Activated T-cell treated with anti-CD3 and anti-CD28 coated beads, Interleukin-2, amount 50 U/mL, for 4 hours (primary cell): ENCODE results near the gene ASIC2. TPM values are rescaled to one million over a fixed set of nuclear protein-coding genes. Genes with fewer than 3 reads are reported as not detected.
"Not testable (repeated sequence)": the region's sequence is repeated elsewhere in the genome, so short reads cannot be mapped to it uniquely, and the experiment has no call there.

Source experiments
- ATAC-seq, 2 donors: fragments of 200-7000 bp; cut with Tn5 transposase; one replicate each; pipeline ENCODE4 v1.10.0; 2021
- DNase-seq: peaks from one replicate; pipeline ENCODE4 v3.0.0-alpha.2; 2020
- H3K27me3 Mint-ChIP-seq: one replicate; pipeline ENCODE4 v1.8.0; 2021; ENCODE audit warnings: low read depth, mixed read lengths
- H3K36me3 Mint-ChIP-seq: one replicate; pipeline ENCODE4 v1.8.0; 2022; ENCODE audit warnings: mixed read lengths; ENCODE audit not compliant: insufficient read depth
- H3K4me1 Mint-ChIP-seq: one replicate; pipeline ENCODE4 v1.8.0; 2021; ENCODE audit warnings: low read depth, mixed read lengths
- H3K4me3 Mint-ChIP-seq: one replicate; pipeline ENCODE4 v1.8.0; 2021; ENCODE audit warnings: mild to moderate bottlenecking, moderate library complexity, mixed read lengths
- H3K9me3 Mint-ChIP-seq: one replicate; pipeline ENCODE4 v1.8.0; 2021; ENCODE audit warnings: mixed read lengths
- total RNA-seq, 3 donors: library from RNA; stranded (reverse); gene quantifications; one replicate each; pipeline ENCODE4 v1.2.1, GENCODE V29; 2021

Gene ASIC2
- total RNA-seq, 3 donors from 2014 or later = not detected

DNA sequence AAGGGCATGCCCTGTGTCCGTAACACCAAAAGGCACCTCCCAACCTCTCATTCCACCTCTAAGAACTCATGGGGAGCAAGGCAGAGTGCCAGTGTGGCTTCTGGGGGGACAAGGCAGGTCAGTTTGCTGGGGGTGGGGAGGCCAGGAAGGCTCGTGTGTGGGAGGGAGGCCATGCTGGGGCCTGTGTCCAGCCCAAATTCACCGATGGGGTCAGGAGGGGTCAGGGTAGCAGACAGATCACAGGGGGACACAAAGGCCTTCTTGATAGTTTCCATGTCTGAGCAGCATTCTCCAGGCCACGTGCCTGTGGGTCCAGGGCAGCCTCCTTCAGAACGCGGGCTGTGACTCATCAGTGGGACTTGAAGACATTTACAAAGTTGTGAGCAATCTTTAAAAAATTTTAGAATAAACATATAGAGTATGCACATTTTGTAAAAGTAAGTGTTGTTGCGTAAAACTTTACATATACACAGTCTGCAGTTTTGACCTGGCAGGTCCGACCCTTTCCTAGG is 280.5 kb downstream of the ASIC2 start:
- H3K4me3 Mint-ChIP-seq = no peak overlapping the region

DNA sequence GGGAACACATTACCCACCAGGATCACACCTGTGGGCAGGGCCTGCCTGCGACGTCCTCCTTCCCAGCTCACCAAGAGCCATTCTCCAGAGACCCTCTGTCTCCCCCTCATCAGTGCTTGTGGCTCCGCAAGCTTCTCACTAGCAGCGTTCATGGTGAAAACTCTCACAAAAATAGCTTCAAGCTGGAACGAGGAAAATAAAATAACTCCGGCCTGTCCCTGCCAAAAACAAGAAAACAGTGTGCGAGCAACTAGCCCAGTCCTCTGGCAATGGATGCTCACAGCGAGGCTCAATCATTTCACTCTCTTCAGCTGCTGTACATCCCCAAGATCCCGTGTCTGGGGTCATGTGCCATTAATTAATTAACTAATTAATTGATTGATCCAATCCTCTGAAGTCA is 283.5 kb downstream of the ASIC2 start:
- H3K4me3 Mint-ChIP-seq = no peak overlapping the region
- H3K4me1 Mint-ChIP-seq = no peaks in the 10 kb centered on the region
- H3K36me3 Mint-ChIP-seq = no peaks in the 10 kb centered on the region
- DNase-seq (no peak), ATAC-seq (no peak)
- no peaks in the 10 kb centered on the region for H3K9me3 Mint-ChIP-seq
- H3K27me3 Mint-ChIP-seq = peaks cover 3% of the 10 kb centered on the region

More for the DNA sequence above, 280.5 kb downstream of the ASIC2 start:
- Mint-ChIP-seq H3K36me3 (no peaks in the 10 kb centered on the region), H3K9me3 (no peaks in the 10 kb centered on the region), H3K27me3 (no peaks in the 10 kb centered on the region), H3K4me1 (no peaks in the 10 kb centered on the region)
- DNase-seq (no peak), ATAC-seq (no peak)

DNA sequence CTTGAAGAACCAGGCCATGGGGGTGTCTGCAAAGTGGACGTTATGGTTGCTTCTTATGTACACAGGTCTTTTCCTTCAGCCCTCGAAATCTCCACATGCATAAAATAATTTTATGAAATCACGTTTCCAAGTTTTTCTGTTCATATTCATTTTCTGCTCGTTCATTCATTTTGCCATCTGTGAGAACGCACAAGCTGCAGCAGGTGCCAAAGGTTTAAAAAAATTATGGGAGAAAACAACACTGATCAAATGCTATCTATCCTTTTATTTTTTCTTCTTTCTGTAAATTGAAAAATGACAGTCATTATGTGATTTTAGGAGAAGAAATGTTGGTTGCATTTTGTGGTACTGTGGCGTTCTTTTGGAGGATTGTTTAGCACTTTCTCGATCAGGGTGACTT is 285.9 kb downstream of the ASIC2 start:
- DNase-seq = no peak
- peaks cover 6% of the 10 kb centered on the region for H3K27me3 Mint-ChIP-seq
- H3K36me3 Mint-ChIP-seq = no peaks in the 10 kb centered on the region
- no peaks in the 10 kb centered on the region for H3K4me1 Mint-ChIP-seq
- no peaks in the 10 kb centered on the region for H3K9me3 Mint-ChIP-seq
- no peak for ATAC-seq
- H3K4me3 Mint-ChIP-seq = no peak overlapping the region

- peaks cover 4% of the 10 kb centered on the region for H3K4me1 Mint-ChIP-seq
- peaks cover 16% of the 10 kb centered on the region for H3K27me3 Mint-ChIP-seq
- ATAC-seq (no peak), DNase-seq (no peak)
- H3K4me3 Mint-ChIP-seq = no peak overlapping the region
- H3K36me3 Mint-ChIP-seq = no peaks in the 10 kb centered on the region
- no peaks in the 10 kb centered on the region for H3K9me3 Mint-ChIP-seq
Observed at GRCh38 chr17:33002246-33002645, 290.8 kb downstream of the ASIC2 start.

- DNase-seq (no peak), ATAC-seq (no peak)
- Mint-ChIP-seq H3K36me3 (no peaks in the 10 kb centered on the region), H3K27me3 (peaks cover 12% of the 10 kb centered on the region), H3K9me3 (no peaks in the 10 kb centered on the region), H3K4me3 (no peak overlapping the region), H3K4me1 (peaks cover 4% of the 10 kb centered on the region)
Observed at GRCh38 chr17:32998887-32999228, 294.2 kb downstream of the ASIC2 start.

- Mint-ChIP-seq H3K4me1 (peaks cover 4% of the 10 kb centered on the region), H3K27me3 (peaks cover 12% of the 10 kb centered on the region), H3K9me3 (no peaks in the 10 kb centered on the region), H3K36me3 (no peaks in the 10 kb centered on the region), H3K4me3 (no peak overlapping the region)
- peak; percentile 67 for DNase-seq
- peak; percentile 61 to 62 for ATAC-seq
Observed at GRCh38 chr17:32998111-32998886, 294.8 kb downstream of the ASIC2 start.

DNA sequence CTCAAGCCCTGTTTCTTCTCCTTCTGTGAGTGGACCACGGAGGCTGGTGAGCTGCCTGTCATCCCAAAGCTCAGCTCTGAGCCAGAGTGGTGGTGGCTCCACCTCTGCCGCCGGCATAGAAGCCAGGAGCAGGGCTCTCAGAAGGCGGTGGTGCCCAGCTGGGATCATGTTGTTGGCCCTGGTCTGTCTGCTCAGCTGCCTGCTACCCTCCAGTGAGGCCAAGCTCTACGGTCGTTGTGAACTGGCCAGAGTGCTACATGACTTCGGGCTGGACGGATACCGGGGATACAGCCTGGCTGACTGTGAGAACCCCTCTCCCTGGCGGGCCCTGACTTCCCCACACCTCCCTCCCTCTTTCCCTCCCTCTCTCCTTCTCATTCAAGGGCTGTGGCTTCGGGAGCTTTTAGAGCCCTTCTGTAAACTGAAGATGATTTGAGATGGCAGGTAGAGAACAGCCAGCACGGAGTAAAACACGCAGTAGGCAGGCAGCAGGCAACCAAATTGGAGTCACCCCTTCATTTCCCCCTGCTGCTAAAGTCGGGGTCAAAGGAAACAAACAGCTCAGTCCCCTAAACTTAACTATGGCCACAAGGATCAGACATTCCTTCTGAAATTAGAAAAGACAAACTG is 297.6 kb downstream of the ASIC2 start:
- Mint-ChIP-seq H3K27me3 (peaks cover 14% of the 10 kb centered on the region), H3K36me3 (no peaks in the 10 kb centered on the region)

DNA sequence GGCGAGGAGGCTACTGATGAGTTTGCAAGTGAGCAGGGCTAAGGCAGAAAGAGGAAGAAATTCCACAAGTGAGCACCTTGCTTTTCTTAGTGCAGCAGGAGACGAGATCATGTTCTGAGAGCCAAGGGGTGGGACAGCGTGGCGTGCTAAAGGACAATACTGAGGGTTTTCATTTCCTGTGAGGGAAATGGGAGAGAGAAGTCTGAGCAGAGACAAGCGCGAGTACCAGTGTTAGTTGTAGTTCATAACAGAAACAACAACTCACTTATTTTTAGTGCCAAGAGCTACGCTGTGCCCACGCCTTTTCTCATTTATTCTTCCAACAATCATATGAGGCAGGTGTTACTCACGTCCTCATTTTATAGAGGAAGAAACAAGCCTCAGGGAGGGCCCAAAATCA is 299.1 kb downstream of the ASIC2 start:
- Mint-ChIP-seq H3K9me3 (no peaks in the 10 kb centered on the region), H3K4me3 (no peak overlapping the region), H3K36me3 (no peaks in the 10 kb centered on the region), H3K27me3 (peaks cover 13% of the 10 kb centered on the region), H3K4me1 (peaks cover 4% of the 10 kb centered on the region)
- ATAC-seq (no peak), DNase-seq (no peak)

More for the DNA sequence above, 297.6 kb downstream of the ASIC2 start:
- ATAC-seq (no peak), DNase-seq (no peak)
- H3K4me1 Mint-ChIP-seq = peaks cover 4% of the 10 kb centered on the region
- H3K4me3 Mint-ChIP-seq = no peak overlapping the region
- no peaks in the 10 kb centered on the region for H3K9me3 Mint-ChIP-seq

GRCh38 chr17:32992321-32993033 is 300.6 kb downstream of the ASIC2 start:
- DNase-seq (no peak), ATAC-seq (no peak)
- Mint-ChIP-seq H3K9me3 (peaks cover 10% of the 10 kb centered on the region), H3K4me1 (no peaks in the 10 kb centered on the region), H3K27me3 (peaks cover 6% of the 10 kb centered on the region), H3K36me3 (no peaks in the 10 kb centered on the region), H3K4me3 (no peak overlapping the region)

GRCh38 chr17:32988481-32989101 is 304.5 kb downstream of the ASIC2 start:
- ATAC-seq (no peak), DNase-seq (no peak)
- Mint-ChIP-seq H3K4me1 (no peaks in the 10 kb centered on the region), H3K36me3 (no peaks in the 10 kb centered on the region), H3K9me3 (peaks cover 10% of the 10 kb centered on the region), H3K4me3 (no peak overlapping the region), H3K27me3 (peaks cover 13% of the 10 kb centered on the region)

DNA sequence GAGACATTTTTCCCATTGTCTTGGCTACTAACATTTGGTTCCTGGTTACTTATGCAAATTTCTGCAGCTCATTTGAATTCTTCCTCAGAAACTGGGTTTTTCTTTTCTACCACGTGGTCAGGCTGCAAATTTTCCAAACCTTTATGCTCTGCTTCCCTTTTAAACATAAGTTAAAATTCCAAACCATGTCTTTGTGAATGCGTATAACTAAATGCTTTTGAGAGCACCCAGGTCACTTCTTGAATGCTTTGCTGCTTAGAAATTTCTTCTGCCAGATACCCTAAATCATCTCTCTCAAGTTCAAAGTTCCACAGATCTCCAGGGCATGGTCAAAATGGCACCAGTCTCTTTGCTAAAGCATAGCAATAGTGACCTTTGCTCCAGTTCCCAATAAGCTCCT is 305.2 kb downstream of the ASIC2 start:
- H3K36me3 Mint-ChIP-seq, H3K4me1 Mint-ChIP-seq, H3K9me3 Mint-ChIP-seq, H3K4me3 Mint-ChIP-seq, ATAC-seq, DNase-seq: not testable (repeated sequence)
- H3K27me3 Mint-ChIP-seq = peaks cover 14% of the 10 kb centered on the region

DNA sequence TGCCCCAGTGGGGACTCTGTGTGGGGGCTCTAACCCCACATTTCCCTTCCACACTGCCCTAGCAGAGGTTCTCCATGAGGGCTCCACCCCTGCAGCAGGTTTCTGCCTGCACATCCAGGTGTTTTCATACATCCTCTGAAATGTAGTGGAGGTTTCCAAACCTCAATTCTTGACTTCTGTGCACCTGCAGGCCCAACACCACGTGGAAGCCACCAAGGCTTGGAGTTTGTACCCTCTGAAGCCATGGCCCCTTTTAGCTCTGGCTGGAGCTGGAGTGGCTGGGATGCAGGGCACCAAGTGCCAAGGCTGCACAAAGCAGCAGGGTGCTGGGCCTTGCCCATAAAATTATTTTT is 305.7 kb downstream of the ASIC2 start:
- not testable (repeated sequence) for H3K4me3 Mint-ChIP-seq

DNA sequence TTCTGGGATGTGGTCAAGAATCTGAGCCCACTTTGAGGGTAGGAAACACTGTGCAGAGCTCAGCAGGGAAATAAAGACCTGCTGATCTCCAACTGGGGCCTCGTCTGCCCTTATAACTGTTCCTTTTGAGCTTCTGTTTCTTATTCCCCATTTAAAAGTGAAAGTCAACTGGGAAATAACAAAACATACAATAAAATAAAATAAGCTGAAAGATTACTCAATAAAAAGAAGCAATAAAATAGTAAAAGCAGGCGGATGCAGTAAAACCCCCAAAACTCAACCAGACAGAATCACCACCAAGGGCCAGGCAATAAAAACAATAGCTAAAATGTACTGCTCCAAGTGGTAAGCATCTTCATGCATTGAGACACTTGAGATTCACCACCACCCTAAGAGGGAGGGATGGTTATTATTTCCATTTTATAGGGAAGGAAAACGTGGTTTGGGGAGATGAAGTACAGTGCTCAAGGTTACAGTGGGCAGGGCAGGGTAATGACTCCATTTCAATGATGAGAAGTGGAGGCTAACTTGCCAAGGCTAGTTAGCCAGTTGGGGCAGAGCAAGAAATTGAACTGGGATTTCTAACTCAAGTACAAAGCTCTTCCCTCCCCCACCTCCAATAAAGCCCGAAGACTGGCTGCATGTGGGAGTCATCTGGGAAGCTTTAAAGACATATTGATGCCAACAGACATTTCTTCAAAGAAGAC is 307.9 kb downstream of the ASIC2 start:
- ATAC-seq = no peak
- H3K36me3 Mint-ChIP-seq = no peaks in the 10 kb centered on the region
- H3K4me3 Mint-ChIP-seq = no peak overlapping the region
- no peaks in the 10 kb centered on the region for H3K4me1 Mint-ChIP-seq
- H3K9me3 Mint-ChIP-seq = peaks cover 15% of the 10 kb centered on the region
- DNase-seq = no peak
- peaks cover 21% of the 10 kb centered on the region for H3K27me3 Mint-ChIP-seq

More for the DNA sequence above, 305.7 kb downstream of the ASIC2 start:
- H3K36me3 Mint-ChIP-seq, H3K9me3 Mint-ChIP-seq, DNase-seq, H3K4me1 Mint-ChIP-seq, ATAC-seq: not testable (repeated sequence)
- H3K27me3 Mint-ChIP-seq = peaks cover 18% of the 10 kb centered on the region

DNA sequence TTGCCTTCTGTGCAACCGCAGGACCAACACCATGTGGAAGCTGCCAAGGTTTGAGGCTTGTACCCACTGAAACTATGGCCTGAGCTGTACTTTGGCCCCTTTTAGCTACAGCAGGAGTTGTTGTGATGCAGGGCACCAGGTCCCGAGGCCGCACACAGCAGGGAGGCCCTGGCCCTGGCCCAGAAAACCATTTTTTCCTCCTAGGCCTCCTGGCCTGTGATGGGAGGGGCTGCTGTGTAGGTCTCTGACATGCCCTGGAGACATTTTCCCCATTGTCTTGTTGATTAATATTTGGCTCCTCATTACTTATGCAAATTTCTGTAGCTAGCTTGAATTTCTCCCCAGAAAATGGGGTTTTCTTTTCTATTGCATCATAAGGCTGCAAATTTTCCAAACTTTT is 311.5 kb downstream of the ASIC2 start:
- not testable (repeated sequence) for H3K4me1 Mint-ChIP-seq, H3K4me3 Mint-ChIP-seq

More for the DNA sequence above, 311.5 kb downstream of the ASIC2 start:
- not testable (repeated sequence) for H3K36me3 Mint-ChIP-seq, ATAC-seq, H3K9me3 Mint-ChIP-seq, DNase-seq
- H3K27me3 Mint-ChIP-seq = peaks cover 21% of the 10 kb centered on the region
